Stimulated activated CD4-positive, alpha-beta T cell treated with anti-CD3 and anti-CD28 coated beads, Interleukin-4, amount 100 ng/mL, for 24 hours (primary cell): Measurements from ENCODE around the gene ATF7.
"Not testable (repeated sequence)": the region's sequence is repeated elsewhere in the genome, so short reads cannot be mapped to it uniquely, and the experiment has no call there.

ENCODE experiments used
- DNase-seq: peaks from one replicate; pipeline ENCODE4 v3.0.0-alpha.2; 2020

ATF7 gene

GRCh38 chr12:53625373-53625945, 723 bp downstream of the ATF7 start:
- no peak for DNase-seq

- no peak for DNase-seq
Measured at GRCh38 chr12:53624956-53625355, 1.2 kb downstream of the ATF7 start.

- DNase-seq, result no peak
Measured at GRCh38 chr12:53624458-53624857, 1.7 kb downstream of the ATF7 start.

GRCh38 chr12:53623548-53624385, 2.4 kb downstream of the ATF7 start:
- no peak for DNase-seq

GRCh38 chr12:53622724-53623123, 3.5 kb downstream of the ATF7 start:
- DNase-seq, result no peak

GRCh38 chr12:53618275-53618674, 7.9 kb downstream of the ATF7 start:
- DNase-seq, result no peak

- DNase-seq, result no peak
Measured at GRCh38 chr12:53617700-53618099, 8.5 kb downstream of the ATF7 start.

GRCh38 chr12:53616950-53617349, 9.2 kb downstream of the ATF7 start:
- no peak for DNase-seq

GRCh38 chr12:53613821-53614220, 12.4 kb downstream of the ATF7 start:
- DNase-seq, result no peak

- no peak for DNase-seq
Measured at GRCh38 chr12:53612978-53613377, 13.2 kb downstream of the ATF7 start.

GRCh38 chr12:53611304-53611703, 14.9 kb downstream of the ATF7 start:
- no peak for DNase-seq

- DNase-seq, result not testable (repeated sequence)
Measured at GRCh38 chr12:53606688-53607087, 19.5 kb downstream of the ATF7 start.

- no peak for DNase-seq
Measured at GRCh38 chr12:53604581-53604980, 21.6 kb downstream of the ATF7 start.

- DNase-seq, result no peak
Measured at GRCh38 chr12:53603804-53604203, 22.4 kb downstream of the ATF7 start.

- DNase-seq, result no peak
Measured at GRCh38 chr12:53603196-53603595, 23.0 kb downstream of the ATF7 start.

GRCh38 chr12:53602176-53602864, 23.9 kb downstream of the ATF7 start:
- DNase-seq, result no peak

- DNase-seq, result no peak
Measured at GRCh38 chr12:53601296-53601847, 24.8 kb downstream of the ATF7 start.

GRCh38 chr12:53600490-53601295, 25.5 kb downstream of the ATF7 start:
- no peak for DNase-seq

- DNase-seq, result no peak
Measured at GRCh38 chr12:53599579-53599978, 26.6 kb downstream of the ATF7 start.

- not testable (repeated sequence) for DNase-seq
Measured at GRCh38 chr12:53598971-53599370, 27.2 kb downstream of the ATF7 start.

- DNase-seq, result no peak
Measured at GRCh38 chr12:53596920-53597363, 29.2 kb downstream of the ATF7 start.

GRCh38 chr12:53594897-53595615, 31.1 kb downstream of the ATF7 start:
- no peak for DNase-seq
